GM21723 (cell line): ENCODE measurements around the gene GNAS-AS1.

ENCODE experiments used
- ATAC-seq: cut with Tn5 transposase; IDR thresholded peaks from one replicate; pipeline ENCODE4 v1.9.1; 2021; ENCODE audit warnings: mild to moderate bottlenecking, moderate library complexity; ENCODE audit not compliant: unreplicated experiment

Gene GNAS-AS1

DNA sequence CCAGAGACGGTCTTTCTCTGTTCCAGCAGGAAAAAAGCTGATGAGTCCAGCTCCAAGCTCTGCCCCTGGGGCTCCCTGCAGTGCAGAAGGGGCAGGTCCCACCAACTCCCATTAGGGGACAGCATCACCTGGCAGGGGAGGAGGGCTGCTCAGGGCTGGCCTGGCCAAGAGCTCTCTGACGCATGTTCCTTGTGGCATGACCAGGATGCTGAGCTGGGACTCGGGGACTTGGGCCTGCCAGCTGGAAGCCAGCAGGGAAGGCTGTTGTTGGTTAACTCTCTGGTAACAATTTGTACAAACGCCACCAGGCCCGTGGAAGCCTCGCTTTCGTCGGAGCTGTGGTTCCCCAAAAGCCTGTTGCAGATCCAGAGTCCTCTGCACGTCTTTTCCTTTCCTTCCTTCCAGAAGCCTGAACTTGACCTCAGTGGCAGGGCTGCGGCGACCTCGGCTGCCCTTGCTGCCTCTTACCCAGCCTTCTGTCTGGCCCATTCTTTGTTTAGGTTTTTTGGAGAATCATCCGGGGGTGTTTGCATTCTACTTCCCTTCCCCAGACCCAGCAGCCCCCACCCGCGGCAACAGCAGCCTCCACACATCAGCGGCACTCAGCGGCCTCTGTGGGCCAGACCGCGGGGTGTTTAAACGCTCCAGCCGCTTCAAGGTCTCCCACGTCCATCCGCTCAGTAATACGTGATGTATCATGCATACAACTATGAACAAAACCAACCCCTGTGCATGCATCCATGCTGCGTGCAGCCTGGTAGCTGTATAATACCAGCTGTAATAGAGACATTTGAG lies 63.3 kb downstream of the GNAS-AS1 start:
- no peak for ATAC-seq

GRCh38 chr20:58784321-58785074 lies 66.2 kb downstream of the GNAS-AS1 start:
- ATAC-seq = no peak

DNA sequence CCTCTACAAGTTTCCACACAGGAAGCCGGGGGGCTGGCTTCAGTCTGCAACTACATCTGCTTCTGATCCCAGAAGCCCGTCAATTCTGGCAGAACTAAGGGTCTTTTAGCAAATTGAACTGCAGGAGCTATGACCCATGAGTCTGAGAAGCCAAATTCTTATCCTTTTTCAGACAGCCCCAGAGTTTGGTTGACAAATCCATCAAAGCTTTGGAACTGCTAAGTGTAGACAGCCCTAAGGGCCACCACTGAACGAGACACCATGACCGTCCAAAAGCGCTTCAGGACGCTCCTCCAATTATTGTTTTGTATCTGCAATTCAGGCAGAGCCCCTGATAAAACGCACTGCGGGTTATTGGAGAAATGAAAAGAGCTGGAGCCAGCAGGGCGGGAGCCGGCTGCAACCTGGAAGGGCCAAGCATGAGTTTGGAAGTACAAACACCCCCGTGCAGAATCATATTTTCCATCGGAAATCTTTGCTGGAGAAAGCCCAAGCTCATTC lies 67.1 kb downstream of the GNAS-AS1 start:
- no peak for ATAC-seq

DNA sequence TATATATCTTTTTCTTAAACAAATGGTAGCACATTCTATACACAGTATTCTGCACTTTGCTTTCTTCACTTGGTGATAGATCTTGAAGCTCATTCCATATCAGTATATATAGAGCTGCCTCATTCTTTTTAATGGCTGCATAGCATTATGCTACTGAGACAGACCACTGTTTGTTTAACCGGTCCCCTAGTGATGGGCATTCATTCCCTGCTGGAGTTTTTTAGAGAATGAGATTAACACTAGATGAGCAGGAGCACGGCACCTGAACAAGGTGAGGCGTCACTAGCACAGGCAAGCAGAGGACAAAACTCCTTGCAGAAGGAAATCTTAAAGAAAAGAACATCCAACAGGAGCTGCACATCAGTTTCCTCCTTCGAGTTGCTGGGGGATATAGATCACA lies 69.6 kb downstream of the GNAS-AS1 start:
- ATAC-seq = no peak

GRCh38 chr20:58778760-58779159 lies 71.9 kb downstream of the GNAS-AS1 start:
- no peak for ATAC-seq

DNA sequence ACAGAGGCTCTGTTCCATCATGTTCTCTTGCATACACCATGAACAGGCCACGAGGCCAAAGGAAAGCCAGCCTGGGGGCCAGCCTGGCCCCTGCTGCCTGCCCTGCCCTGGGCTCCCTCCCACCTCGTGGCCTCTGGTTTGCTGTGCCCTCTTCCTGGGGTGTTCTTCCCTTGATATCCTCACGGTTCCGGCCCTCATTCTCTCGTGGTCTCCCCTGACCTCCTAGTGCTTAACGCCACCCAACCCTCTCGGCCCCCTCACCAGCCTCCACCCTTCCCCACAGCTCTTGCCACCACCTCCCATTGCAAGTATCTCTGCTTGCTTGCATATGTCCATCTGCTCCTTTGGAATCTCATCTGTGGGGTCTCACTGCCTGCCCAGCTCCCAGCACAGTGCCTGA lies 73.0 kb downstream of the GNAS-AS1 start:
- no peak for ATAC-seq

DNA sequence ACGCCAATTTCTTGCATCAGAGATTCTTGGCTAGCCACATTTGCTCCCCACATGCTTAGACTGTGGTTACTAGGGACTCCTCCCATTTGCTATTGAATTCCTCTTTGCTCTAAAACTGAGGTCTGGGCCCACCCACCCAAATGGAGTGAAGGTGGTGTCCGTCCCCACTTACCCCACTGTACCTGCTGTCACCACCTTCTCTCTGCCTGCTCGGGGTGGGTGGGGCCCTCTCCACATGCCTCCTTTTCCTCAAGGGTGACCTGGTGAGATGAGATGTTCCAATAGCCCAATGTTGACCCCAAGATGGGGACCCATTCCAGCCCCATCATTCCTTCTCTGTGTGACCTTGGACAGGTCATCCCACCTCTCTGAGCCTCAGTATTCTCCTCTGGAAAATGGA lies 74.6 kb downstream of the GNAS-AS1 start:
- ATAC-seq = no peak

- ATAC-seq = no peak
These were observed 75.3 kb downstream of the GNAS-AS1 start for GRCh38 chr20:58775371-58775770.

DNA sequence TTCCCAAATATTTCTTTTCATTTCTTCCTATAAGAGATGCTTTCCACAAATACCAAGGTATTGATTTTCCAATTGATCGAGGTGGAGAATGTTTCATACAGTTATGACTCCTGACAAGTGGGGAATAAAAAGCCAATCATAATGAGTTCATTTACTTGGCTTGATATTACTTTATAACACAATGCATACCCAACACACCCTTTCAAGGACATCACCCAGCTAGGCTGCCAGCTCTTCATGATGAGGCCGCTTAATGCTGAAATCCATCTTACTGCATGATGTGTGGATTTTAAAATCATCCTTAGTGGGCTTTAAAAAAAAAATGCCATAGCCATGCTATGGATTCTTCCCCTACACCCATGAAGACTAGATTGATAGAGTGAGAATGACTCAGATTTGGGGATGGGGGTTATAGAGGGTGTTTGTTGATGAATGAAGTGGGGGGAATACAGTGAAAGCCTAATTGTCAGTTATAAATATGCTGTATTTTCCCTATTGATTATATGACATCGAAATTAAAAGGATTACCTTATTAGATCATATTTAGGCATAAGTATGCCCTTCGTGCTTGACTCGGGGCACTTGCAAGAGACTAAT lies 75.9 kb downstream of the GNAS-AS1 start:
- ATAC-seq = no peak

GRCh38 chr20:58774214-58774613 lies 76.5 kb downstream of the GNAS-AS1 start:
- no peak for ATAC-seq

DNA sequence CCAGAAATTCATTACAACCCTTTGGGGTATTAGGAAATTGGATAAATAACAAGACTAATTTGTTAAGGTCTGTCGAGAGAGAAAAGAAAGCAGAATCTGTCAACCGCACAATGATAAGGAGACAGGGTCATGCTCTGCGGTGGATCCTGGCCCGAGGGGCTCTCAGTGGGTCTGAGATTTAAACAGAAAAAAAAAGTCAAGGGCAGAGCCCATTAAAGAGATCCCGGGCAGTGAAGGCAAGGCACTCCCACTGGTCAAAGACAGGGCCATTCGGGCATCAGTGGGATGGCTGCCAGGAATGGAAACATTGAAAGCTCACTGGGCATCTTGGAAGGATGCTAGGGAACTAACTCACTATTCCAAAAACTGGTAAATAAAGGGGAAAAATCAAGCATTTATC lies 77.9 kb downstream of the GNAS-AS1 start:
- no peak for ATAC-seq
